IMR-90 (cell line): ENCODE data around the gene COL4A2.
A peak's percentile ranks its signal among the peaks of the same experiment; 100 is the strongest.

Experiments
- BHLHE40 ChIP-seq: fragments of 150-350 bp; IDR thresholded peaks from 2 replicates; pipeline ENCODE4 v1.6.1; 2016; ENCODE audit warnings: mild to moderate bottlenecking, low read depth, low read length
- CEBPB ChIP-seq: IDR thresholded peaks from 2 replicates; pipeline ENCODE4 v1.6.1; 2012; ENCODE audit warnings: low read depth, low read length, improper control_type of control experiment
- MAFK ChIP-seq: IDR thresholded peaks from 2 replicates; pipeline ENCODE4 v1.6.1; 2012; ENCODE audit warnings: low read depth, low read length, improper control_type of control experiment
- POLR2A ChIP-seq: IDR thresholded peaks from 2 replicates; pipeline ENCODE4 v1.6.1; 2012; ENCODE audit warnings: mild to moderate bottlenecking, low read depth, low read length
- SMC3 ChIP-seq: fragments of 150-350 bp; IDR thresholded peaks from 2 replicates; pipeline ENCODE4 v1.6.1; 2016; ENCODE audit warnings: low read depth, mild to moderate bottlenecking, antibody characterized with exemption, low read length, moderate library complexity
- TF ChIP-seq, protein P1 (sequence below): conservative IDR thresholded peaks from 2 replicates; pipeline ENCODE4 v1.5.1; 2012; ENCODE audit warnings: mild to moderate bottlenecking, low read depth, low read length, improper control_type of control experiment

DNA sequence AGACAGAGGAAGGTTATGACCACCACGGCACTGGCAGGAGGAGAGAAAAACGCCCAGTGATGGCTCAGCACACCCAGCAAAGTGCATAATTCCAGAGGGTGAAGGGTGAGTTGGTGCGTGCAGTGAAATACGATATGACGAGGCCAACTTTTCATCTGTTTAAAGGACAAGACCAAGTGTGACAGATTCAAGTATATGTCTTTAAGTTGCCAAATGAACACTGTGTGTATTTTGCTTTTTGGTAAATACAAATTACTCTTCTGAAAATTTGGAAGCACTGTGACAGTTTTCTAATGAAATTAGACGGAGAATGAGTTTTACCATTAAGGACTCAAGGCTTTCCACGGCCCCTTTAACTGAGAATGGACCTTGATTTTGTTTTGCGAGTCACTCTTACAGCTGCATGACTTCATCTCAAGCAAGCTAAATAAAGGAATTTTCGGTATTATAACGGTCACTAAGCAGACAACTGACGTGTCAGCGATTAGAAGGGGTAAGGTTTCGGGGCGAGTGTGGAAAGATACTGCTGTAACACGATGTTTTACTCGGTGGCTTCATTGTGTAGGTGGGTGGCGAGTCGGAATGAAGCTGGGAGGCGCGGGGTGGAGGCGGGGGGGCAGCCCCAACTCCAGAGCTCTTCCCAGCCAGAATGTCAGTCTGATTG, 22.8 kb downstream of the COL4A2 start:
- TF ChIP-seq, protein P1, sequence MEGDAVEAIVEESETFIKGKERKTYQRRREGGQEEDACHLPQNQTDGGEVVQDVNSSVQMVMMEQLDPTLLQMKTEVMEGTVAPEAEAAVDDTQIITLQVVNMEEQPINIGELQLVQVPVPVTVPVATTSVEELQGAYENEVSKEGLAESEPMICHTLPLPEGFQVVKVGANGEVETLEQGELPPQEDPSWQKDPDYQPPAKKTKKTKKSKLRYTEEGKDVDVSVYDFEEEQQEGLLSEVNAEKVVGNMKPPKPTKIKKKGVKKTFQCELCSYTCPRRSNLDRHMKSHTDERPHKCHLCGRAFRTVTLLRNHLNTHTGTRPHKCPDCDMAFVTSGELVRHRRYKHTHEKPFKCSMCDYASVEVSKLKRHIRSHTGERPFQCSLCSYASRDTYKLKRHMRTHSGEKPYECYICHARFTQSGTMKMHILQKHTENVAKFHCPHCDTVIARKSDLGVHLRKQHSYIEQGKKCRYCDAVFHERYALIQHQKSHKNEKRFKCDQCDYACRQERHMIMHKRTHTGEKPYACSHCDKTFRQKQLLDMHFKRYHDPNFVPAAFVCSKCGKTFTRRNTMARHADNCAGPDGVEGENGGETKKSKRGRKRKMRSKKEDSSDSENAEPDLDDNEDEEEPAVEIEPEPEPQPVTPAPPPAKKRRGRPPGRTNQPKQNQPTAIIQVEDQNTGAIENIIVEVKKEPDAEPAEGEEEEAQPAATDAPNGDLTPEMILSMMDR = no peak
- TF ChIP-seq BHLHE40 = peak; percentile 39
- 0 out of 2 replicates have a peak, but pooled peaks have one; percentile 6 for TF ChIP-seq POLR2A
- peak; percentile 55 for TF ChIP-seq CEBPB
- TF ChIP-seq SMC3 = no peak
- TF ChIP-seq MAFK = peak; percentile 77
